Thymus (tissue), 11 donors: ENCODE data around the gene ATP1B3. TPM values are rescaled to one million over a fixed set of nuclear protein-coding genes. Genes with fewer than 3 reads are reported as not detected.
A peak's percentile ranks its signal among the peaks of the same experiment; 100 is the strongest.

Experiments
- DNase-seq, 9 donors: peaks; one replicate each; pipeline ENCODE4 v3.0.0-alpha.2; 2013; ENCODE audit warnings: low spot score in 9 of 9, low read depth in 6 of 9, missing footprints in 1 of 9
- H3K27ac ChIP-seq, 2 donors: one replicate each; pipeline ENCODE4 v1.5.1; 2013; ENCODE audit warnings: control low read depth in 1 of 2, low read depth in 1 of 2, low read length in 1 of 2, mild to moderate bottlenecking in 1 of 2, moderate library complexity in 1 of 2
- H3K27me3 ChIP-seq, 2 donors: one replicate each; pipeline ENCODE4 v1.5.1; 2013; ENCODE audit warnings: low read length in 1 of 2; ENCODE audit not compliant: control insufficient read depth in 2 of 2, insufficient read depth in 1 of 2
- H3K36me3 ChIP-seq, 2 donors: one replicate each; pipeline ENCODE4 v1.5.1; 2013; ENCODE audit warnings: low read length in 1 of 2, mild to moderate bottlenecking in 1 of 2, moderate library complexity in 1 of 2; ENCODE audit not compliant: control insufficient read depth in 2 of 2, insufficient read depth in 2 of 2
- H3K4me1 ChIP-seq, 2 donors: one replicate each; pipeline ENCODE4 v1.5.1; 2013; ENCODE audit warnings: low read length in 2 of 2; ENCODE audit not compliant: control insufficient read depth in 2 of 2, insufficient read depth in 2 of 2
- H3K4me3 ChIP-seq, 2 donors: one replicate each; pipeline ENCODE4 v1.5.1; 2013; ENCODE audit warnings: low read length in 2 of 2, control low read depth in 1 of 2, mild to moderate bottlenecking in 1 of 2
- H3K9me3 ChIP-seq, 2 donors: one replicate each; pipeline ENCODE4 v1.5.1; 2013; ENCODE audit warnings: low read length in 1 of 2, mild to moderate bottlenecking in 1 of 2; ENCODE audit not compliant: control insufficient read depth in 2 of 2, insufficient read depth in 1 of 2
- WGBS: extraction: QIAGEN DNeasy Blood & Tissue Kit; methylation state at CpG from one replicate; pipeline ENCODE4 v1.1.7; 2013; 5-methylcytosine and 5-hydroxymethylcytosine counted together
- polyA plus RNA-seq: library from polyadenylated mRNA; stranded (reverse); fragments of 200-250 nt; gene quantifications from one replicate; pipeline ENCODE4 v1.2.3, GENCODE V29; 2013
- total RNA-seq: library from RNA; stranded (reverse); fragments of 120-200 nt; gene quantifications from one replicate; pipeline ENCODE4 v1.2.4, GENCODE V29; 2013
- donor health status: healthy.

The ATP1B3 gene
- total and polyA plus RNA-seq, 2 donors, result 42.0 to 99.0 TPM

DNA sequence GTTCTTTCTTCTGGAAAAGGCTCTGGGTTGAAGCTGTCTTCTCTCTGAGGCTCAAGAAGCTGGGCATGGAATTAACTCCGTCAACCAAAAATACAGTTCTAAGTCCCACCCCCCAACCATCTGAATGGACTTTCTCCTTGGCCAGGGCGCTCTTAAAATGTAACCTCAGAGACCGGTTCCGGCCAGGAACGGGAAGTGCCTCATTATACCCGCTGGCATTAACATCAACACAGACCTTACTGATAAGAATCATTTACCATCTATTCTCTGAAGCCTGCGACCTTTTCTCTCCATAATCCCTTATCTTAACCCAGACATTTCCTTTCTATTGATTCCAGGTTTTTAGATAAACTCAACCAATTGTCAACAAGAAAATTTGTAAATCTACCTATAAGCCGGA is 64.7 kb downstream of the ATP1B3 start:
- Histone ChIP-seq H3K9me3 (no peaks in the 10 kb centered on the region), H3K4me3 (no peak overlapping the region), H3K27ac (no peak overlapping the region), H3K27me3 (no peaks in the 10 kb centered on the region), H3K4me1 (peaks cover 2 to 12% of the 10 kb centered on the region in 2 donors), H3K36me3 (peaks cover 10% of the 10 kb centered on the region in 2 donors)
- 33% methylated on average over 8 of the region's 8 CpGs for WGBS
- DNase-seq, result no peak

DNA sequence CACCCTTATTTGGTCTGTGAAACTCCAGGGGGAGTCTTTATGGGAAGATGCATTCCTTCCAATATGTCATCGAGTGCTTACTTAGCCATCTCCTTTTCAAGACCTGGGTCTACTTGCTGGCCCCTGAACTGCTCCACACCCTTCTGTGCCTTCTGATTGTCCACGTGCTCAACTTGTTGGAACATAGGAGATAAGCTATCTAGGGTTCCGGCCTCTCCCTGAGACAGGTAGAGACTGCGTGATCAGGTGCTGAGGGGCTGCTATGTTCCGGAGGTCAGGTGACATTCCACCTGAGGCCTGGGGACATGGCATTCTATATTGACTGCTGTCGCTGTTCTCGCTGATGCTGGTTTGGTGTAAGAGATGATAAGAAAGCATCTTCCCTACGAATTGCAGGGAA is 65.6 kb downstream of the ATP1B3 start:
- WGBS, result 97% methylated on average over 8 of the region's 8 CpGs
- Histone ChIP-seq H3K9me3 (no peaks in the 10 kb centered on the region), H3K4me3 (no peak overlapping the region), H3K27ac (no peak overlapping the region), H3K36me3 (peaks cover 18 to 19% of the 10 kb centered on the region in 2 donors), H3K27me3 (no peaks in the 10 kb centered on the region), H3K4me1 (peaks cover 2 to 12% of the 10 kb centered on the region in 2 donors)
- no peak for DNase-seq

DNA sequence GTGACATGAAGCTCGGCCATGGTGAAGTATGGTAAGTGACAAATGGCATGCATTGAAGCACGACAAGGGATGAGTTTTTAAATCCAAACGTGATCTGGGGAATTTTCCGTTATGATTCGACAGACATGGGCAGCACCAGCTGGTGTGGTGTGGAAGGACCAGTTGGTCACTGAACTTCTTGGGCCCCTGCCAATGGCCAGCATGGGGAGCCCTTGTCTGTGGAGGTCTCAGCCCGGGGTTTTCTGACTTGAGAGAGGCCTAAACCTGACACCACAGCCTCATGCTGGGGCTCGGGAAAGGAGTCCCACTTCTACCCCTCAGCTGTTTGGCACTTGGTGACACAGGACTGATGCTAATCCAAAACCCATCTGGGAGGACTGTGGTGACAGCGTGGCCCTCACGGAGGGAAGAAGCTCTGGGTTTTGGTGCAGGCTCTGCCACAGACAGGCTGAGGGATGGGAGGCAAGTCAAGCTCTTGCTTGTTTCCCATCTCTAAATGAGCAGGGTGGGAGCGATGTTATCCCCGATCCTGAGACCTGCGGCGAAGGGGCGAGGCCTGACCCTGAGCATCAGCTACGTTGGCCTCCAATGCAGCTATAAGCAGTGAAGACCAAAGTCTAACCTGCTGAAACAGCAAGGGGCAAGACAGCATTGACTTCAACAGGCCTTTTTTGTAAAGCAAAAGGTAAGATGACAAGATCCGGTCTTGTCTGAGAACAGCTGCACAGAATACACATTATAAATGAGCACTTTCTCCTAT is 69.5 kb downstream of the ATP1B3 start:
- H3K9me3 ChIP-seq, result peaks cover 0 to 3% of the 10 kb centered on the region in 2 donors
- H3K27ac ChIP-seq, result peak overlapping the region in 1 of 2 donors; percentile 26
- DNase-seq, result no peak
- peaks cover 46 to 50% of the 10 kb centered on the region in 2 donors for H3K36me3 ChIP-seq
- peaks cover 0 to 6% of the 10 kb centered on the region in 2 donors for H3K4me1 ChIP-seq
- no peak overlapping the region for H3K4me3 ChIP-seq
- WGBS, result 98% methylated on average over 16 of the region's 16 CpGs
- H3K27me3 ChIP-seq, result no peaks in the 10 kb centered on the region

- peaks cover 0 to 6% of the 10 kb centered on the region in 2 donors for H3K4me1 ChIP-seq
- no peak overlapping the region for H3K4me3 ChIP-seq
- peak overlapping the region in 1 of 2 donors; percentile 22 for H3K27ac ChIP-seq
- peaks cover 63 to 84% of the 10 kb centered on the region in 2 donors for H3K36me3 ChIP-seq
- 85% methylated on average over 10 of the region's 10 CpGs for WGBS
- H3K27me3 ChIP-seq, result no peaks in the 10 kb centered on the region
- DNase-seq, result no peak
- peaks cover 0 to 3% of the 10 kb centered on the region in 2 donors for H3K9me3 ChIP-seq
These were observed 73.0 kb downstream of the ATP1B3 start for GRCh38 chr3:141949399-141949798.

- Histone ChIP-seq H3K4me3 (no peak overlapping the region), H3K9me3 (peaks cover 0 to 3% of the 10 kb centered on the region in 2 donors), H3K4me1 (peaks cover 0 to 6% of the 10 kb centered on the region in 2 donors), H3K27ac (no peak overlapping the region), H3K36me3 (peaks cover 63 to 86% of the 10 kb centered on the region in 2 donors), H3K27me3 (no peaks in the 10 kb centered on the region)
- no peak for DNase-seq
- WGBS, result 91% methylated on average over 6 of the region's 6 CpGs
These were observed 73.5 kb downstream of the ATP1B3 start for GRCh38 chr3:141949972-141950371.

- Histone ChIP-seq H3K4me3 (no peak overlapping the region), H3K9me3 (peaks cover 0 to 3% of the 10 kb centered on the region in 2 donors), H3K4me1 (peaks cover 0 to 14% of the 10 kb centered on the region in 2 donors), H3K27ac (no peak overlapping the region), H3K36me3 (peaks cover 56 to 85% of the 10 kb centered on the region in 2 donors), H3K27me3 (no peaks in the 10 kb centered on the region)
- 96% methylated on average over 4 of the region's 4 CpGs for WGBS
- DNase-seq, result no peak
These were observed 74.4 kb downstream of the ATP1B3 start for GRCh38 chr3:141950572-141951493.

DNA sequence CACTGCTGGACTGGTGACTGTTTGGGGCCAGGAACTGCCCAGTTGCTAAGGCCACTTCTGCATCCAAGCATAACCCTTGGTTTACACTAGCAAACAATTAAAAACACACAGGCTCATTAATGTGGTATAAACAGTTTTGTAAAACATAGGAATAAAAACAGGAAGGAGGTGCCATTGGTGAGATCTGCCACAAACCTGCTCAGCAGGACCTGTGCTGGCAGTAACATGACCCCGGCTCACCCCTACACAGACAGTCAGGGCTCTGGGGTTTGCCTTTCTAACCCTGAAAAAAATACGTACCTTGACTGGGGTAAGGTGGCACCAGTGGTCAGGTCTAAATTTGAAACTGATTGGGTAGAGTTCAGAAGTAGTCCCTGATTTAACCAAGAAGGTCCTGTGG is 76.2 kb downstream of the ATP1B3 start:
- Histone ChIP-seq H3K4me3 (no peak overlapping the region), H3K4me1 (peaks cover 0 to 17% of the 10 kb centered on the region in 2 donors), H3K9me3 (peaks cover 0 to 3% of the 10 kb centered on the region in 2 donors), H3K36me3 (peaks cover 45 to 82% of the 10 kb centered on the region in 2 donors), H3K27me3 (no peaks in the 10 kb centered on the region), H3K27ac (no peak overlapping the region)
- DNase-seq, result no peak
- 98% methylated on average over 2 of the region's 2 CpGs for WGBS

DNA sequence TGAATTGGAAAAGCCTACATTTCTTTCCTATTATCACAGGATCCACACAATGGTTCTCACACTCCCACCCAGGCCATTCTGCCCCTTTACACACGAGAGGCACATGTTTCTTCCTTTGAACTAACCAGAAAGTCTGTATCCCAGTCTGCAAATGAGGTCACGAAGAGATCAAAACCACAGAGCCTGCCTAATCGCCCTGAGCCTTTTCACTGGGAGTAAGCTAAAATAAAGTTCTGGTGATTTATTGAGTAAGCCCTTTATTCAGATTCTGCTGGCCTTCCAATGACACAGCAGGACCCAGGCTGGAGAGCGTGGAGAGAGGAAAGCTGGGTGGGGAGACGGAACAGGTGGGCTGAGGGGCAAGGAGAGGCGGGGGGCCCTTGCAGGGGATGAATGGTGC is 78.7 kb downstream of the ATP1B3 start:
- peaks cover 27 to 87% of the 10 kb centered on the region in 2 donors for H3K36me3 ChIP-seq
- H3K4me1 ChIP-seq, result peaks cover 0 to 11% of the 10 kb centered on the region in 2 donors
- H3K4me3 ChIP-seq, result no peak overlapping the region
- H3K27me3 ChIP-seq, result no peaks in the 10 kb centered on the region
- DNase-seq, result peak in 6 of 9 donors; percentile 11 to 65 (median 33)
- 43% methylated on average over 6 of the region's 6 CpGs for WGBS
- no peaks in the 10 kb centered on the region for H3K9me3 ChIP-seq
- H3K27ac ChIP-seq, result peak overlapping the region in 1 of 2 donors; percentile 32
